ENCODE measurements around the gene EPS8. TPM values are rescaled to one million over a fixed set of nuclear protein-coding genes. Genes with fewer than 3 reads are reported as not detected.
A peak's percentile ranks its signal among the peaks of the same experiment; 100 is the strongest.

Gene EPS8
- total RNA-seq, 1 experiment from 2014 or later, result 27.1 TPM

DNA sequence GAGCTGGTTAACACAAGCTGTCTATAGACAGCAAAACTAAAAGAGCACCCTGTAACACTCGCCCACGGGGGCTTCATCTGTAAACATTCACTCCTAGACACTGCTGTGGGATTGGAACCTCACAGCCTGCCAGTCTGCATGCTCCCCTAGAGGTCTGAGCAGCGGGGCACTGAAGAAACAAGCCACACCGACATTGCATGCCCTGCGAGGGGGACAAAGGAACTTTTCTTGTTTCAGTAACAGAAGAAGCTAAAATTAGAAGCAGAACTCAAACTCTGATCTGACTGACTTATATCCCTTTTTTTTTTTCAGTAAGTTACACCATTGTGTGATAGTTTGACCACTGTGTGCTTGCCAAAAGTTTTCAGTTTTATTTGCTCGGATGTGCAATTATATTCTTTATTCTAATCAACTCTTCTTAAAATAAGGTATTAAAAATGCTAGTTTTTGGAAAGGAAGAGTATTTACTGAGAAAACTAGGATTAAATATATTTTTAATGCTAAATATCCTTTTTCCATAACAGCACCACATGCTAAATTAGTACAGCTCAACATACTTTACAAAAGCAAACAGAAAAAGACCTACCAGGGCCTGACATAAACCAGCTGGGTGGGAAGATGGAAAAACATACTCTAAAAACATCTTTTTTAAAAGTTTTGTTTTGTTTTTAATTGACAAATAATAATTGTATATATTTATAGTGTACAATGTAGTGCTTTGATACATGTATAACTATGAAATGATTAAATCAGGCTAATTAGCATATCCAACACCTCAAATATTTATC is 100.2 kb downstream of the EPS8 start:
- no peaks in the 10 kb centered on the region for H3K27me3 ChIP-seq
- H3K27ac ChIP-seq, result peak overlapping the region; percentile 69
- DNase-seq, result peak; percentile 66 to 77
- no peaks in the 10 kb centered on the region for H3K9me3 ChIP-seq (replicated peaks)
- peaks cover 27% of the 10 kb centered on the region for H3K4me1 ChIP-seq
- H3K36me3 ChIP-seq, result no peaks in the 10 kb centered on the region
- H3K4me3 ChIP-seq, result peak overlapping the region; percentile 61

DNA sequence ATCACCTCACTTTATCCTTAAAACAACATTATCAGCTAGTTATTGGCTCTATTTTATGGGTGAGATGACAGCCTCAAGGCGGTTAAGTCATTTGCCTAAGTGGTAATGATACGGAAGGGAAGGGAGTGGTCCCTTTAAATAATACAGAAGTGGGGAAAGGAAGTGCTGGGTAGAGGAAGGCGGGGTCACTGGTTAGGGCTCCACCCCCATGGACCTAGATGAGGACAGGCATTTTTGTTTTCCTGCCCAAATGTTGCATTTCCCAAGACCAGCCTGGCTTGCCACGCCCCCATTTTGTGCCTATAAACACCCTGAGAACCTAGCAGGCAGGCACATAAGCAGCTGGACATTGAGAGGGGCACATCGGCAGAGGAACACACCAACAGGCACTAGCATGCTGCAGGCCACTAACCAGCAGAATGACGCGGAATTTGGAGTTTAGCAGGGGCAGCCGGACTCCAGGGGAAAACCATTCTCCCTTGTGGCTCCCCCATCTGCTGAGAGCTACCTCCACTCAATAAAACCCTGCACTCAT is 100.9 kb downstream of the EPS8 start:
- Histone ChIP-seq H3K27ac (peak overlapping the region; percentile 69), H3K27me3 (no peaks in the 10 kb centered on the region), H3K9me3 (replicated peaks) (no peaks in the 10 kb centered on the region), H3K36me3 (no peaks in the 10 kb centered on the region), H3K4me3 (peak overlapping the region; percentile 61), H3K4me1 (peaks cover 27% of the 10 kb centered on the region)
- DNase-seq, result peak; percentile 95 to 97

DNA sequence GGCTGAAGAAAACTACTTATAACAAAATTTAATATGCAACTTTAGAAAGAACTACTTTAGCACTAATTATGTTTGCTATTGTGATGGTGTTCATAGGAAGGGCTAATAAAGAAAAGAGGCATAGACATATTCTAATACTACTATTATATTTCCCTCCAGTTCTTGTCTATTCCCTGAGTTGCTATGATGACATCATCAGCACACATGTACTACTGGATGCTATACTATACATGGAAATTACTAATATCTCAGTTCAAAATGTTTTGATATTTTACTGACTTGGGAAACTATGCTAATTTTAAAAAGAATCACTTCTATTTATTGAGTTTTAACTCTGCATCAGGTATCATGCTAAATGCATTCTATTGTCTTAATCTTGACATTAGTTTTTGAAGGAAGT is 101.6 kb downstream of the EPS8 start:
- H3K4me3 ChIP-seq, result peak overlapping the region; percentile 61
- DNase-seq, result peak in 1 of 2 experiments; percentile 10
- no peaks in the 10 kb centered on the region for H3K9me3 ChIP-seq (replicated peaks)
- peak overlapping the region; percentile 69; the same call in 1 of the 2 replicates for H3K27ac ChIP-seq
- no peaks in the 10 kb centered on the region for H3K36me3 ChIP-seq
- peaks cover 32% of the 10 kb centered on the region for H3K4me1 ChIP-seq
- H3K27me3 ChIP-seq, result no peaks in the 10 kb centered on the region

DNA sequence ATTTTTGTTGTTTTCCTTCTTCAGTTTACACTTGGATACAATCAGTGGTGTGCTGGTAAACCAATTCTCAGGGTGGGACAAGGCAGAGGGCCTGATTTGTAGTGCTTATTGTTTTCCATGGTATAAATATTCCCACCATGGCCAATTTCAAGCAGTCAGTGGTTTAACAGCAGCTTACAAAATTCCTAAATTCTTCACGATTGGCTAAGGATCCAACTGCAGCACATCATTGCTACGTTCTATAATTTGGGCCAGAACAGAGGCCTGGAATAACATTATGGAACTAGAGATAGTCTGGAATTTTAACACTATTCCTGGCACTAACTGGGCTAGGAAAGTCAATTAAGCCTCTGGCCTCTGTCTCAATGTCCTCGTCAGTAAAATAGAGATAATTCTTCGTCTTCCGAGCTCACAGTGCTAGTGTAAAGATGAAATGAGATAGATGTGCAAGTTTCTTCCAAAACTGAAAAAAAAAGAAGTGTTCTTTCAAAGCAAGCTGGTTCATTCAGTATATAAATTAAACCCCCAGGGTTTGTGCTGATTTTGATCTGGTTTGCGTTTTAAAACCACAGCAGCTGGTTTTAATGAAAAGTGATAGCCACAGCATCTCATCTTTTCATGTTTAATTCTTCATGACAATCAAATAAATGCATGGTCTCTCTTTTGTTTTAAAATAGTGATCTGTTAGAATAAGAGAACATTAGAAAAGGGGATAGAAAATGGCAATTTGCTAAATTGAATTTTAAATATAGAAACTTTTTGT is 104.1 kb downstream of the EPS8 start:
- peak in 1 of 2 experiments; percentile 25 for DNase-seq
- H3K4me3 ChIP-seq, result no peak overlapping the region
- H3K36me3 ChIP-seq, result no peaks in the 10 kb centered on the region
- H3K9me3 ChIP-seq (replicated peaks), result no peaks in the 10 kb centered on the region
- no peak overlapping the region; the same call in 1 of the 2 replicates for H3K27ac ChIP-seq
- peaks cover 34% of the 10 kb centered on the region for H3K4me1 ChIP-seq
- no peaks in the 10 kb centered on the region for H3K27me3 ChIP-seq

DNA sequence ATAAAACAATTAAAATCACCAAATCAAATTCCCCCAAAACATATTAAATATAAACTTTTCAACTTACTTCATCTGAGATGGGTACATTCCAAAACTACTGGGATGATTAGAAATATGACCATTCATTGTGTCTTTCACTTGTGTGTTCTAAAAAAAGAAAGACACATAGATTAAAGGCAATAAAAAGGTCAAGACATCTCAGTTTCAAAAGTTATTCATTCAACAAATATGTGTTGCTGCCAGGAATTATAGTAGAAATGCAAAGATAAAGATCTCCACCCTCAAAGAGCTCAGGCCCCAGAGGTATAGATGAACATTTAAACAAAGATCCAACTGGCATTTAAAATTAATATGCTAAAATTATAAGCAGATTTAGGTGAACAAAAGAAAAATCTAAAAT is 106.4 kb downstream of the EPS8 start:
- Histone ChIP-seq H3K9me3 (replicated peaks) (no peaks in the 10 kb centered on the region), H3K27ac (no peak overlapping the region), H3K27me3 (no peaks in the 10 kb centered on the region), H3K4me1 (peaks cover 27% of the 10 kb centered on the region), H3K4me3 (no peak overlapping the region), H3K36me3 (no peaks in the 10 kb centered on the region)
- DNase-seq, result no peak

DNA sequence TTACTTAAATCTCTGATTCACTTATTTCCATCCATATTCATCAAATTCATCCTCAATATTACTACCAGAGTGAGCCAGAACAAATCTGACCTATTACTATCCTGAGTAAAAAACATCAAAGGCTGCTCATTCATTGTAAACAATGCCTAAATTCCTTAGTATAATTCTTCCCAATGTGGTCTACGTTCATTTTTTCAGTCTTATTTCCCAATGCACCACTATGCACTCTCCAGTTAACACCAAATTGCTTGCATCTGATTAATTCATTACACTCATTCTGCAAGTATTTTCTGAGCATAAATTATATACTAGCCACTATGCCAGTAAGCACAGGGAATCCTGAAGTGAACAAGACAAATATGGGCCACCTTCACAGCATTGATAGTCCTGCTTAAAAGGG is 110.0 kb downstream of the EPS8 start:
- DNase-seq, result no peak
- Histone ChIP-seq H3K9me3 (replicated peaks) (no peaks in the 10 kb centered on the region), H3K27ac (no peak overlapping the region), H3K4me1 (peaks cover 9% of the 10 kb centered on the region), H3K4me3 (no peak overlapping the region), H3K27me3 (no peaks in the 10 kb centered on the region), H3K36me3 (no peaks in the 10 kb centered on the region)

DNA sequence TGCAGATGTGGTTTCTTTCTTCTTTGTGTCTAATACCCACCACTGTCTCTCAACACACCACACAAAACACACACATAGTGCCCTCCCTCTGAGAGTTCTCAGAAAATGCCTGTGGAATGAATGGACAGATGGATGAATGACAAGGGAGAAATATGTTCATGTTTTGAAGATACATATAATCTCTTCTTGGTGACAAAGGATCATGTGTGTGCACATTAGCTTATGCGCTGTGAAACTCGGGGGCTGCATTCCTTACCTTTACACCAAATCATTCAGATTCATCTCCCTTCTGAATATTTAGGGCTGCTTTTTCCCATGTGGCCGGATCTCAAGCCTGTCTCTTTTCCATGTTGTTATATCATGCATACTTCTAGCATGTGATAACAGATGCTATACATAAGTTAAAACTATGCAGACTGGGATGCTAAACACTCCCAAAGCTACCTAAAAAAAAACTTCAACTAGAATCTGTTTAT is 111.4 kb downstream of the EPS8 start:
- peaks cover 6% of the 10 kb centered on the region for H3K4me1 ChIP-seq

DNA sequence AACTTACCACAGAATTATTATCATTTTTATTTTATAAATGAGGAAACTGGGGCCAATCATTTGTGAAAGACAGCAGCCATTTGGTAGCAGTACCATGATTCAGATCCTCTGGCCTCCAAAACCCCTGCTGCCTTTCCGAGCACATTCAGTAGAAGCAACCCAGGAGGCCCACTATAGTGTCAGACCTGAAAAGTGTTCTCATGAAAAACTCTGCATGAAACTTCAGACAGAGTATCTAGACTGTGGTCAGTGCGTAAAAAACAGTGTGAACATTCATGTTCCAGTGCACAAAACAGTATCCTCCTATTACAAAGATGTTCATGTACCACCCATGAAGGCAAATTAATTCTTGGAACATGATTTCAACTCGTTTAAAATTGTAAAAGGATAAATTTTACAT is 112.0 kb downstream of the EPS8 start:
- Histone ChIP-seq H3K4me3 (no peak overlapping the region), H3K4me1 (peaks cover 2% of the 10 kb centered on the region; the same call in 1 of the 2 replicates), H3K27me3 (no peaks in the 10 kb centered on the region), H3K36me3 (no peaks in the 10 kb centered on the region), H3K27ac (no peak overlapping the region), H3K9me3 (replicated peaks) (no peaks in the 10 kb centered on the region)
- DNase-seq, result no peak

More for the DNA sequence above, 111.4 kb downstream of the EPS8 start:
- DNase-seq, result no peak
- no peaks in the 10 kb centered on the region for H3K27me3 ChIP-seq
- no peaks in the 10 kb centered on the region for H3K36me3 ChIP-seq
- H3K27ac ChIP-seq, result no peak overlapping the region
- H3K4me3 ChIP-seq, result no peak overlapping the region
- no peaks in the 10 kb centered on the region for H3K9me3 ChIP-seq (replicated peaks)

DNA sequence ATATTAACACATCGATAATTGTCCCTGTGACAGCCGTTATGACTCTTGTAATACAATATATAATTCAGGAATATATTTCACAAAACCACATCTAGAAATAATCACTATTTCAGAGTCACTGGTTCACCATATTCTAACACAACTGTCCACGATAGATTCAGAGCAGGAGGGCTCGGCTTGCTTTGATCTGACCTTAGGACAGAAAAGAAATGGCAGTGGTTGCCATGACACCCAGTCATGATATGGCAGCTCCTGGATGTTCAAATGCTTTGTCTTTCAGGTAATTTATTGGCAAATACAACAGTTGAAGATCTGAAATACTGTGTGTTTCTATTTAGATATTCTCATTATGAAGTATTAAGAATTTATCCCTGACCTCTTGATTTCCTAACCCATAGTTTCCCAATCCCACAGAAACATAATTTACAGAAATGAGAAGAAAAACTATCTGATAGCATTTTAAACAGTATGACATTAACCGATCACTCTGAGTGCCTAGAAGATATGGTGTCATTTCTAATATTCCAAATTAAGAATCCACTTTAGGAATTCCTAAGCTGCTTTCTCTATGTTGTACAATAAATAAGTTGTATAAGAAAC is 116.4 kb downstream of the EPS8 start:
- H3K4me3 ChIP-seq, result no peak overlapping the region
- no peak overlapping the region for H3K27ac ChIP-seq
- no peak for DNase-seq
- no peaks in the 10 kb centered on the region for H3K9me3 ChIP-seq (replicated peaks)
- H3K4me1 ChIP-seq, result peaks cover 11% of the 10 kb centered on the region
- no peaks in the 10 kb centered on the region for H3K27me3 ChIP-seq
- 0 out of 2 replicates have a peak, but pooled peaks cover 3% of the 10 kb centered on the region for H3K36me3 ChIP-seq

DNA sequence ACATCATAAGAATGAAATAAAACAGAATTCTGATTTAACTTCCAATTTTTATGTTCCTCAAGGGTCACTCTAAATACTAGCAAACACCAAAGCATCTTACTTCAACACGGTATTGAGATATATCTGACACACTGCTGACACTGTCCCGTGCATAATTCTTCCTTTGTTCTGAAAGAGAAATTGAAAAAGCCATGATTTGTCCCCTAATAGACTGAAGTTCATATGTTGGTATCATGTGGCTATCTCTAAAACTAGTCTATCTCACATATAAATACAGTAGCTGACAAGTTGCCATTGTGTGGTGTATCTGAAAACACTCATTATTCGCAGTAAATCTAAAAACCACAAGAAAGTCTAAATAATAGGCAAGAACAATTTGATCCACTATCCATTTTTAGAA is 118.4 kb downstream of the EPS8 start:
- no peaks in the 10 kb centered on the region for H3K9me3 ChIP-seq (replicated peaks)
- no peak for DNase-seq
- no peak overlapping the region for H3K4me3 ChIP-seq
- H3K36me3 ChIP-seq, result 0 out of 2 replicates have a peak, but pooled peaks cover 3% of the 10 kb centered on the region
- H3K4me1 ChIP-seq, result peaks cover 11% of the 10 kb centered on the region
- no peak overlapping the region for H3K27ac ChIP-seq
- H3K27me3 ChIP-seq, result no peaks in the 10 kb centered on the region

DNA sequence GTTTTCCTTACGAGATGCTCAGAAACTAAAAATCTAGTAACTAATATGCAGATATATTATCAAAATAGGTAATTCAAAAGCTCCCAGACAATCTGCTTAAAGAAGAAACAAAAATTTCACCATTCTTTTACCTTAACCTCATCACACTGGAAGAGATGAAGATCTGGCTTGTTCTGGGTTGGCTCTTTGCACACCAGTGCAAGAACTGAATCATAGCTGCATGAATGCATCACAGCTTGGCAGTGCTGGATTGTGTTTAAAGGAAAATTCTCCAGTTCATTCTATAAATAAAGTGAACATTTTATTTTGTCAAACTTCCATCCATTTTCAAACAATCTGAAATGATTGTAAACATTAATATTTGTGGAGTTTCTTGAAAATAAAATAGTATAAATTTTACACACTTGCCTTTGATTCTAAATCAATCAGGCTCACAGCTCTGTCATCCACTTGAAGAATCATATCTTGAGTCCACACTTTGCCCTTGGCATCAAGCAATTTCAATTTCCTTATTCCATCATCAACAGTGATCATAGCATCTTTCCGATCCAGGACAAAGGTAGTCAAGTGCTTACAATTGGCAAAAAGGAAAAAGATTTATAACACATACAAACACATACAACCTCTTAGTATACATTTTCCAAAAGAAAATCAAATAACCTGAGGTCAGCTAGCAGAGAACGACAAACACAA is 119.8 kb downstream of the EPS8 start:
- no peaks in the 10 kb centered on the region for H3K27me3 ChIP-seq
- H3K4me1 ChIP-seq, result peaks cover 11% of the 10 kb centered on the region
- 0 out of 2 replicates have a peak, but pooled peaks cover 3% of the 10 kb centered on the region for H3K36me3 ChIP-seq
- no peaks in the 10 kb centered on the region for H3K9me3 ChIP-seq (replicated peaks)
- no peak for DNase-seq
- H3K27ac ChIP-seq, result no peak overlapping the region
- H3K4me3 ChIP-seq, result no peak overlapping the region

DNA sequence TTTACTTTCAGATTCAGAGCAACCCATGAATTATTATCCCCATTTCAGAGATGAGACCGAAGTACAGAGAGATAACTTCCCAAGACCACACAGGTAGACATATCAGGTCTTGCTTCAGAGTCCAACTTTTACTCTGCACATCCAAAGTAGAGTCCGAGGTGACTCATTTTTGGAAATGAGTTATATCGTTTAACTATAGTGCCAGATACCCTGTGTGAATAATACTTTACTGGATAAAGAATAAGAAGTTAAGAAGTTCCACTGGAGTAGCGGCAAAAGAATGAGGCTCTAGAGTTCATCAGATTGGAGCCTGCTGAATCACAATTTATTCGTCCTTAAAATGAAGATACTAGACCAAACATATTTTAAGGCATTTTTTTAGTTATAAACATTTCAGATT is 124.7 kb downstream of the EPS8 start:
- DNase-seq, result no peak
- no peak overlapping the region for H3K4me3 ChIP-seq
- no peaks in the 10 kb centered on the region for H3K9me3 ChIP-seq (replicated peaks)
- no peaks in the 10 kb centered on the region for H3K27me3 ChIP-seq
- H3K27ac ChIP-seq, result no peak overlapping the region
- peaks cover 3% of the 10 kb centered on the region; the same call in 1 of the 2 replicates for H3K36me3 ChIP-seq
- H3K4me1 ChIP-seq, result no peaks in the 10 kb centered on the region

DNA sequence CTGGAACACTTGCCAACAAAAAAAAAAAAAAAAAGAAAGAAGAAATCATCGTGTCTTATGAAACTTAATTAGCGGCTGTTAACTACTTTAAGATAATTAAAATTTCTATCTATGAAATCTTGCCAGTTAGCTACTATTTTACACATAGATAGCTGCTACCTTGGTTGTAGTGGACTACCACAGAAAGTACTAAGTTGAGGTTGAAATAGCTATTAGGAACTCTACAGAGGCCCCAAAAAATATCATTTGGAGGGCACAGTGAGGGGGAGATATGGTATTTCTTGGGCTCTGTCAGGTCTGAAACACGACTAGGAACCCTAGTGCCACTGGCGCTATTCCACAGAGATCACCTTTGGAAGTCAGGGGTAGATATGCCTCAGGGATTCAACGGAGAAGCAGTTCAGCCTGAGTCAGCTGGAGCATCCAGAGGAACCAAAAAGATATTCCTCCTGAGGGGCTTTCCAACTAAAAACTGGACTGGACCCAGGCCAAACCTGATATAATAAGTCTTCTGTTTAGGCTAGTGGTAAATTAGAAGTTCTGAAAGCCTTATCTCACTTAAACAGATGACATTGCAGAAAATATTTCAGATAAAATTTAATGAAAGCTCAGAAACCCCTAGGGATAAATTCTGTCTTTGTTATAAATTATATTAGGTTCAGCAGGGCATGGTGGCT is 126.1 kb downstream of the EPS8 start:
- H3K4me1 ChIP-seq, result no peaks in the 10 kb centered on the region
- no peaks in the 10 kb centered on the region for H3K27me3 ChIP-seq
- H3K27ac ChIP-seq, result no peak overlapping the region
- DNase-seq, result no peak
- no peaks in the 10 kb centered on the region for H3K9me3 ChIP-seq (replicated peaks)
- H3K4me3 ChIP-seq, result no peak overlapping the region
- H3K36me3 ChIP-seq, result peaks cover 5% of the 10 kb centered on the region; the same call in 1 of the 2 replicates

Data from SJCRH30 (cell line).